ENCODE data around the gene RXRA. TPM values are rescaled to one million over a fixed set of nuclear protein-coding genes. Genes with fewer than 3 reads are reported as not detected.

RXRA gene
- total and polyA plus RNA-seq, 2 donors (not counting 3 experiments of a cell fraction or from before 2014, with no cell fraction given) = 15.4 to 37.4 TPM

GRCh38 chr9:134278974-134279640 is 47.1 kb upstream of the RXRA start:
- CTCF ChIA-PET = no interaction called here
- H3K36me3 ChIP-seq (ENCODE audit: control insufficient read depth in 2 of 2, extremely low read depth in 1 of 2, insufficient read depth in 2 of 2, low read length in 2 of 2) = no peaks in the 10 kb centered on the region
- H3K9me3 ChIP-seq (replicated peaks; ENCODE audit: control insufficient read depth, insufficient read depth, low read length) = no peaks in the 10 kb centered on the region
- TF ChIP-seq POLR2A (IDR thresholded peaks at IDR 0.05; ENCODE audit: low read depth, low read length) (no peak), FOS (IDR thresholded peaks at IDR 0.05; ENCODE audit: borderline replicate concordance, insufficient read depth, low read length) (no peak), JUN (IDR thresholded peaks at IDR 0.05; ENCODE audit: borderline replicate concordance, insufficient read depth, insufficient read length, low read depth) (no peak), CTCF (IDR thresholded peaks at IDR 0.05; ENCODE audit: extremely low read depth in 1 of 2, insufficient read depth in 1 of 2, low read depth in 1 of 2, low read length in 2 of 2) (no peak), MAX (IDR thresholded peaks at IDR 0.05; ENCODE audit: insufficient read depth, insufficient read length) (no peak), MYC (IDR thresholded peaks at IDR 0.05; ENCODE audit: low read depth, low read length) (no peak), EZH2 (IDR thresholded peaks at IDR 0.05; ENCODE audit: borderline replicate concordance, low read depth, low read length, severe bottlenecking) (no peak), GATA2 (IDR thresholded peaks at IDR 0.05; ENCODE audit: insufficient read depth, insufficient read length, low read depth, low read length) (no peak), POLR2AphosphoS5 (IDR thresholded peaks at IDR 0.05; ENCODE audit: insufficient read depth, low read depth, low read length) (no peak)
- H3K27ac ChIP-seq (ENCODE audit: insufficient read depth, low read depth, low read length) = no peak overlapping the region
- H2AFZ ChIP-seq (ENCODE audit: low read depth, low read length) = no peak overlapping the region
- H3K79me2 ChIP-seq (ENCODE audit: control insufficient read depth, insufficient read depth, low read length) = no peaks in the 10 kb centered on the region
- peaks cover 0 to 3% of the 10 kb centered on the region in 2 experiments for H3K27me3 ChIP-seq (ENCODE audit: control insufficient read depth in 2 of 2, insufficient read depth in 2 of 2, low read length in 2 of 2)
- dilution Hi-C loops (cut with MboI; ENCODE audit: extremely low pct_ligation_motif_present, low sequenced_read_pairs) (no loop called here), intact Hi-C loops (cut with micrococcal nuclease) (no loop called here)
- no peak overlapping the region for H3K9ac ChIP-seq (replicated peaks; ENCODE audit: extremely low read depth, insufficient read depth, low read length)
- H3K4me3 ChIP-seq (replicated peaks in 1 of 3; ENCODE audit: insufficient read depth in 1 of 3, low read depth in 1 of 3, low read length in 3 of 3) = no peak overlapping the region
- H3K9me1 ChIP-seq (replicated peaks; ENCODE audit: control insufficient read depth, extremely low read depth, insufficient read depth, low read length) = no peaks in the 10 kb centered on the region
- POLR2A ChIA-PET = no interaction called here
- BruUV-seq (replicated peaks) = no TSS peak
- no peak overlapping the region for H3K4me2 ChIP-seq (ENCODE audit: insufficient read depth, low read length)
- no peaks in the 10 kb centered on the region for H3K4me1 ChIP-seq (ENCODE audit: control insufficient read depth, extremely low read depth, insufficient read depth, low read length)
- DNase-seq (ENCODE audit: low read depth, low spot score) (no peak), FAIRE-seq (no peak)
- H4K20me1 ChIP-seq (replicated peaks; ENCODE audit: control insufficient read depth, extremely low read depth, insufficient read depth, low read length) = no peaks in the 10 kb centered on the region

Data from endothelial cell of umbilical vein (primary cell).